Measurements from ENCODE around the gene MTHFSD.

Gene MTHFSD

GRCh38 chr16:86514481-86515376 lies 40.3 kb downstream of the MTHFSD start:
- no peak for DNase-seq (ENCODE audit: low read depth in 1 of 2, low spot score in 1 of 2)

- no peak for DNase-seq (ENCODE audit: low read depth in 1 of 2, low spot score in 1 of 2)
Observed at GRCh38 chr16:86513471-86514277, 41.4 kb downstream of the MTHFSD start.

GRCh38 chr16:86512860-86513470 lies 42.1 kb downstream of the MTHFSD start:
- no peak for DNase-seq (ENCODE audit: low read depth in 1 of 2, low spot score in 1 of 2)

GRCh38 chr16:86512301-86512859 lies 42.7 kb downstream of the MTHFSD start:
- no peak for DNase-seq (ENCODE audit: low read depth in 1 of 2, low spot score in 1 of 2)

- no peak for DNase-seq (ENCODE audit: low read depth in 1 of 2, low spot score in 1 of 2)
Observed at GRCh38 chr16:86511317-86512161, 43.5 kb downstream of the MTHFSD start.

- no peak for DNase-seq (ENCODE audit: low read depth in 1 of 2, low spot score in 1 of 2)
Observed at GRCh38 chr16:86510465-86511261, 44.4 kb downstream of the MTHFSD start, which contains the start of gene FOXF1. TSS of gene FOXF1 (plus strand) at chr16:86510527. CDS start at chr16:86510570, 43 bp downstream.

GRCh38 chr16:86509759-86510464 lies 45.1 kb downstream of the MTHFSD start:
- no peak for DNase-seq (ENCODE audit: low read depth in 1 of 2, low spot score in 1 of 2)

- DNase-seq (ENCODE audit: low read depth in 1 of 2, low spot score in 1 of 2), result no peak
Observed at GRCh38 chr16:86508947-86509758, 45.9 kb downstream of the MTHFSD start.

GRCh38 chr16:86508028-86508946 lies 46.7 kb downstream of the MTHFSD start:
- DNase-seq (ENCODE audit: low read depth in 1 of 2, low spot score in 1 of 2), result no peak

- no peak for DNase-seq (ENCODE audit: low read depth in 1 of 2, low spot score in 1 of 2)
Observed at GRCh38 chr16:86507173-86508027, 47.6 kb downstream of the MTHFSD start.

GRCh38 chr16:86505899-86506864 lies 48.9 kb downstream of the MTHFSD start:
- DNase-seq (ENCODE audit: low read depth in 1 of 2, low spot score in 1 of 2), result no peak

GRCh38 chr16:86505185-86505898 lies 49.7 kb downstream of the MTHFSD start:
- DNase-seq (ENCODE audit: low read depth in 1 of 2, low spot score in 1 of 2), result no peak

- no peak for DNase-seq (ENCODE audit: low read depth in 1 of 2, low spot score in 1 of 2)
Observed at GRCh38 chr16:86504315-86505184, 50.5 kb downstream of the MTHFSD start.

Measured in activated T-helper 1 cell treated with anti-CD3 and anti-CD28 coated beads, Interleukin-2, amount 50 U/mL, for 16 hours (primary cell).